KG1 (cell line): ENCODE data around the gene CLCNKB.

Experiments
- DNase-seq: peaks from one replicate; lab custom pipeline; 2025; lab: John Stamatoyannopoulos, UW

Gene CLCNKB

DNA sequence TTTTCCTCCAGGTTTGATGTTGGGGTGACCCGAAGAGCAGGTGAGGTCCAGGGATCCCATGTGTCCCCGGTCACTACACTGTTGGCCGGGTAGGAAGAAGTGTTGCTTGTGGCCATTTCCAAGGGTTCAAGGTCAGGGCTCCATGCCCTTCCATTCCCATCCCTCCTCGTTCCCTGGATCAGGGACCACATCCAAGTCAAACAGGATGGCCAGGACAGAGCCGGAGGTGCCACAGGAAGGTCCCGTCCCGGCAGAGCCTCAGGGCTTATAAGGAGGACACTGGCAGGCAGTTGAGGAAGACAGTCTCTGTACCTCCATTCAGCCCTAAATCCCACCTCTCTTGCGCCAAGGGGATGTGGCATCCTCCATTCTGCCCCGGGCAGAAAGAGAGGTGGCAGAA lies 51.9 kb downstream of the CLCNKB start:
- no peak for DNase-seq

DNA sequence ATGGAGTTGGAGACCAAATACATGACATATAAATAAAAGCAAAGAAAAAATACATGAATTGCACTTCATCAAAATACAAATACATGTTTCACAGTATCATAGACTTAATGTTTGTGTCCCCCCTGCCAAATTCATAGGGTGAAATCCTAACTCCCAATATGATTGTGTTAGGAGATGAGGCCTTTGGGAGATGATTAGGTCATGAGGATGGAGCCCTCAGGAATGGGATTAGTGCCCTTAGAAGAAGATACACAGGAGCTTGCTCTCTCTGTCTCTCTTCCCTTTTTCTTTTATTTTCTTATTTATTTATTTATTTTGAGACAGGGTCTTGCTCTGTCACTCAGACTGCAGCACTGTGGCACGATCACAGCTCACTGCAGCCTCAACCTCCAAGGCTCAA lies 55.8 kb downstream of the CLCNKB start:
- DNase-seq: no peak

DNA sequence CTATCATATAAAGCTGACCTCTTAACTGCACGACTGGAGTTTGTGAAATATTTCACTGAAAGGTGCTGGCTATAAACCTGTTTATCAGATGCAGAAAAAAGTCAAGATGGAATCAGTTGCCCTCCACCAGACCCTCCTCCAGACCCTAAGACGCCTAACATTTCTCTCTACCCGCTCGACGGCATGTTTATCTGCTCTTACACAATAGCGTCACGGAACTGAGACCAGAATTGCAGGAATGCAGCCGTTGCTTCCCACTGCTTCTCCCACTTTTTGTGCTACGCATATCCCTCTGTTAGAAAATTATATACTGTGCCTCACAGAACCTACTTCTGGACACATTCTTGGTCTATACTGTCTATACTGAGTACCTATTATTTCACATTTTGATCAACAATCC lies 58.0 kb downstream of the CLCNKB start:
- no peak for DNase-seq
